Calu3 (cell line): ENCODE results near the gene IMMP2L. TPM values are rescaled to one million over a fixed set of nuclear protein-coding genes. Genes with fewer than 3 reads are reported as not detected.

Experiments used
- BruUV-seq: library from RNA; stranded (reverse); fragments of 400-500 nt; replicated peaks from 2 replicates; lab custom pipeline; 2021; lab: Mats Ljungman, UMichigan
- CTCF ChIA-PET: fragments of 300-600 bp; sonication (Branson Sonifier 250); formaldehyde crosslinking; loops from one replicate; lab custom pipeline; 2022; ENCODE audit warnings: antibody characterized with exemption; lab: Charles Lee
- DNase-seq: peaks from one replicate; pipeline ENCODE4 v3.0.0; 2022
- H3K27ac Mint-ChIP-seq: one replicate; pipeline ENCODE4 v1.8.0; 2022; ENCODE audit warnings: mixed read lengths; ENCODE audit not compliant: unreplicated experiment
- H3K27me3 Mint-ChIP-seq: one replicate; pipeline ENCODE4 v1.8.0; 2022; ENCODE audit warnings: mixed read lengths; ENCODE audit not compliant: unreplicated experiment
- H3K36me3 Mint-ChIP-seq: one replicate; pipeline ENCODE4 v1.8.0; 2022; ENCODE audit warnings: mild to moderate bottlenecking, moderate library complexity, mixed read lengths; ENCODE audit not compliant: insufficient read depth, unreplicated experiment
- H3K4me1 Mint-ChIP-seq: one replicate; pipeline ENCODE4 v1.8.0; 2022; ENCODE audit warnings: mild to moderate bottlenecking, low read depth, mixed read lengths; ENCODE audit not compliant: unreplicated experiment
- H3K4me3 Mint-ChIP-seq: one replicate; pipeline ENCODE4 v1.8.0; 2022; ENCODE audit warnings: mild to moderate bottlenecking, low read depth, moderate library complexity, mixed read lengths; ENCODE audit not compliant: unreplicated experiment
- H3K9me3 Mint-ChIP-seq: one replicate; pipeline ENCODE4 v1.8.0; 2022; ENCODE audit warnings: low read depth, mixed read lengths; ENCODE audit not compliant: unreplicated experiment
- CTCF ChIP-seq: fragments of 200-600 bp; IDR thresholded peaks from one replicate; pipeline ENCODE4 v1.8.0; 2022; ENCODE audit warnings: antibody characterized with exemption; ENCODE audit not compliant: unreplicated experiment
- intact Hi-C: fragments of 100-400 bp; cut with micrococcal nuclease; formaldehyde crosslinking; loops from one replicate; pipeline ENCODE4 v1.10.0; 2022; ENCODE audit not compliant: unreplicated experiment
- total RNA-seq: library from RNA; stranded (reverse); gene quantifications from 2 replicates; pipeline ENCODE4 v1.2.3, GENCODE V29; 2022

The IMMP2L gene
- total RNA-seq, 1 experiment from 2014 or later: 28.6 TPM

- CTCF ChIA-PET: no interaction called here
- no peaks in the 10 kb centered on the region for H3K27me3 Mint-ChIP-seq
- intact Hi-C loops: no loop called here
These were observed 915.5 kb downstream of the IMMP2L start for GRCh38 chr7:110646804-110647203.

GRCh38 chr7:110645616-110646015 is 916.7 kb downstream of the IMMP2L start:
- no peak overlapping the region for H3K4me3 Mint-ChIP-seq
- no peak for DNase-seq
- H3K4me1 Mint-ChIP-seq: no peaks in the 10 kb centered on the region
- BruUV-seq: no TSS peak
- intact Hi-C loops: no loop called here
- CTCF ChIA-PET: no interaction called here
- no peaks in the 10 kb centered on the region for H3K9me3 Mint-ChIP-seq
- H3K27ac Mint-ChIP-seq: no peak overlapping the region
- TF ChIP-seq CTCF: no peak
- no peaks in the 10 kb centered on the region for H3K27me3 Mint-ChIP-seq
- no peaks in the 10 kb centered on the region for H3K36me3 Mint-ChIP-seq

More at GRCh38 chr7:110646804-110647203, 915.5 kb downstream of the IMMP2L start:
- BruUV-seq: no TSS peak
- Mint-ChIP-seq H3K9me3 (no peaks in the 10 kb centered on the region), H3K4me3 (no peak overlapping the region), H3K36me3 (no peaks in the 10 kb centered on the region), H3K27ac (no peak overlapping the region), H3K4me1 (no peaks in the 10 kb centered on the region)
- no peak for TF ChIP-seq CTCF
- no peak for DNase-seq

GRCh38 chr7:110645060-110645459 is 917.2 kb downstream of the IMMP2L start:
- DNase-seq: no peak
- Mint-ChIP-seq H3K36me3 (no peaks in the 10 kb centered on the region), H3K4me1 (no peaks in the 10 kb centered on the region), H3K27me3 (no peaks in the 10 kb centered on the region), H3K4me3 (no peak overlapping the region), H3K9me3 (no peaks in the 10 kb centered on the region), H3K27ac (no peak overlapping the region)
- BruUV-seq: no TSS peak
- TF ChIP-seq CTCF: no peak
- intact Hi-C loops: no loop called here
- CTCF ChIA-PET: no interaction called here

GRCh38 chr7:110637252-110637651 is 925.0 kb downstream of the IMMP2L start:
- BruUV-seq: no TSS peak
- intact Hi-C loops: no loop called here

More at GRCh38 chr7:110637252-110637651, 925.0 kb downstream of the IMMP2L start:
- no peak for TF ChIP-seq CTCF
- no peaks in the 10 kb centered on the region for H3K27me3 Mint-ChIP-seq
- H3K36me3 Mint-ChIP-seq: no peaks in the 10 kb centered on the region
- H3K4me1 Mint-ChIP-seq: peaks cover 9% of the 10 kb centered on the region
- no peak for DNase-seq
- no peak overlapping the region for H3K27ac Mint-ChIP-seq
- H3K9me3 Mint-ChIP-seq: no peaks in the 10 kb centered on the region
- no peak overlapping the region for H3K4me3 Mint-ChIP-seq
- CTCF ChIA-PET: no interaction called here
